K562 (cell line): Measurements from ENCODE around the gene BAHD1. TPM values are rescaled to one million over a fixed set of nuclear protein-coding genes. Genes with fewer than 3 reads are reported as not detected.

Experiments
- CTBP1 ChIP-seq: fragments of 450-650 bp; IDR thresholded peaks from 2 replicates; pipeline ENCODE4 v1.6.1; 2016; ENCODE audit warnings: borderline replicate concordance
- MNT ChIP-seq, 2 experiments: fragments of 450-650 bp; conservative IDR thresholded peaks; 2 replicates each; pipeline ENCODE4 v1.6.1; 2017; ENCODE audit warnings: mild to moderate bottlenecking in 2 of 2, moderate library complexity in 2 of 2
- USF2 ChIP-seq: sonication (generic); formaldehyde crosslinking; IDR thresholded peaks from 2 replicates; pipeline ENCODE4 v1.5.0; 2020; ENCODE audit warnings: missing genetic modification reagents
- ZNF830 ChIP-seq: fragments of 250-450 bp; sonication (Bioruptor Pico); IDR thresholded peaks from 2 replicates; pipeline ENCODE4 v1.5.0; 2021; ENCODE audit warnings: mild to moderate bottlenecking
- polyA plus RNA-seq, 8 experiments: library from polyadenylated mRNA; depleted of rRNA in 4 of 8; stranded (reverse) in 5 of 8; unstranded in 3 of 8; fragments of >200 nt; fragmentation: Nextera tagmentation in 2 of 8; fragmentation: Illumina TruSeq in 1 of 8; extraction: Ambion mirVana in 2 of 8; extraction: Trizol in 1 of 8; gene quantifications; 2 replicates each; pipeline versions ENCODE4 v1.2.1 to v1.2.3, GENCODE V29; 2011 to 2014; ENCODE audit warnings: inconsistent platforms in 1 of 8, missing spikeins in 1 of 8
- total RNA-seq, 7 experiments: library from RNA; depleted of rRNA in 6 of 7; stranded (reverse); fragments of >200 nt in 6 of 7; fragmentation: Illumina TruSeq in 2 of 7; extraction: Trizol in 2 of 7; gene quantifications; 2 replicates each; pipeline versions ENCODE4 v1.2.1 to v1.2.3, GENCODE V29; 2011 to 2021; ENCODE audit warnings: low replicate concordance in 1 of 7
- TF ChIP-seq, protein P1 (sequence below): fragments of 450-650 bp; IDR thresholded peaks from 2 replicates; pipeline ENCODE4 v1.6.1; 2016; ENCODE audit warnings: mild to moderate bottlenecking, moderate library complexity

Gene BAHD1
- total and polyA plus RNA-seq, 9 of the 15 experiments (the other 6 are each of a cell fraction or from before 2014, with no cell fraction given) = 0.55 to 38.5 (median 11.5) TPM

DNA sequence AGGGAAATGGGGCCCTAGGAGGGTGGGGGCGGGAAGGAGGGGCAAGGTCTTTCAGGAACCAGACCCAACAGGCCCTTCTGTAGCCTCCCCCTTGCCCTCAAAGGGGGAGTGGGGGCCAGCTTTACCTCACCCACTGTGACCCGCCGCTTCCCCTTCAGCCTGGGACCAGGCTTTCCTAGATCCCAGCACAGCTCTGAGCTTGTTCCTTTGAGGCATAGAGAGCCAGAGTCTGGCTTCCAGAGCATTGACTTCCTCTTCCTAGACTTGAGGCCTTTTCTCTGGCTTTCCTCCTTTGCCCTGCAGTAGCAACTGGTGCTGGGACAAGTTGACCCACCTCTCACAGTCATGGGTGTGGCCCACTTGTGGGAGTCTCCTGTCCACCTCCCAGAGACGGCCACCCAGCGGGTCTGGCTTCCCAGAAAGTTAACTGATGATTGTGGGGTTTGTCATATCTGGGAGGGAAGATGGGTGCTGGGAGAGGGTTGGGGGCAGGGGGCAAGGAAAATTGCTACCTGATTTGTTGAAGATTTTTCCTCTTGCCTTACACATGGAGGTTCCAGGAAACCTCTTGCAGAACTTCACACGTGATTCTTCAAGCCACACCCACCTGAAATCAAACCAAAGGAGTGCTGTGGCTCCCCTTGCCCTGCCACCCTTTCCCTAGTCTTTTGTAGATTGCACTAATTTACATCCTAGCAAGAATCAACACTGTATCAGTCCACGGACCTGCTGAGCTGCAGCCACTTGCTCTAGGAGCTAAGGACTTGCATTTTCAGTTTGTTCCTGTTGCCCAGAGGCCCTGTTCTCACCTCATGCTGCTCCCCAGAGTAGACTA lies 25.9 kb downstream of the BAHD1 start (continued):
- TF ChIP-seq, protein P1, sequence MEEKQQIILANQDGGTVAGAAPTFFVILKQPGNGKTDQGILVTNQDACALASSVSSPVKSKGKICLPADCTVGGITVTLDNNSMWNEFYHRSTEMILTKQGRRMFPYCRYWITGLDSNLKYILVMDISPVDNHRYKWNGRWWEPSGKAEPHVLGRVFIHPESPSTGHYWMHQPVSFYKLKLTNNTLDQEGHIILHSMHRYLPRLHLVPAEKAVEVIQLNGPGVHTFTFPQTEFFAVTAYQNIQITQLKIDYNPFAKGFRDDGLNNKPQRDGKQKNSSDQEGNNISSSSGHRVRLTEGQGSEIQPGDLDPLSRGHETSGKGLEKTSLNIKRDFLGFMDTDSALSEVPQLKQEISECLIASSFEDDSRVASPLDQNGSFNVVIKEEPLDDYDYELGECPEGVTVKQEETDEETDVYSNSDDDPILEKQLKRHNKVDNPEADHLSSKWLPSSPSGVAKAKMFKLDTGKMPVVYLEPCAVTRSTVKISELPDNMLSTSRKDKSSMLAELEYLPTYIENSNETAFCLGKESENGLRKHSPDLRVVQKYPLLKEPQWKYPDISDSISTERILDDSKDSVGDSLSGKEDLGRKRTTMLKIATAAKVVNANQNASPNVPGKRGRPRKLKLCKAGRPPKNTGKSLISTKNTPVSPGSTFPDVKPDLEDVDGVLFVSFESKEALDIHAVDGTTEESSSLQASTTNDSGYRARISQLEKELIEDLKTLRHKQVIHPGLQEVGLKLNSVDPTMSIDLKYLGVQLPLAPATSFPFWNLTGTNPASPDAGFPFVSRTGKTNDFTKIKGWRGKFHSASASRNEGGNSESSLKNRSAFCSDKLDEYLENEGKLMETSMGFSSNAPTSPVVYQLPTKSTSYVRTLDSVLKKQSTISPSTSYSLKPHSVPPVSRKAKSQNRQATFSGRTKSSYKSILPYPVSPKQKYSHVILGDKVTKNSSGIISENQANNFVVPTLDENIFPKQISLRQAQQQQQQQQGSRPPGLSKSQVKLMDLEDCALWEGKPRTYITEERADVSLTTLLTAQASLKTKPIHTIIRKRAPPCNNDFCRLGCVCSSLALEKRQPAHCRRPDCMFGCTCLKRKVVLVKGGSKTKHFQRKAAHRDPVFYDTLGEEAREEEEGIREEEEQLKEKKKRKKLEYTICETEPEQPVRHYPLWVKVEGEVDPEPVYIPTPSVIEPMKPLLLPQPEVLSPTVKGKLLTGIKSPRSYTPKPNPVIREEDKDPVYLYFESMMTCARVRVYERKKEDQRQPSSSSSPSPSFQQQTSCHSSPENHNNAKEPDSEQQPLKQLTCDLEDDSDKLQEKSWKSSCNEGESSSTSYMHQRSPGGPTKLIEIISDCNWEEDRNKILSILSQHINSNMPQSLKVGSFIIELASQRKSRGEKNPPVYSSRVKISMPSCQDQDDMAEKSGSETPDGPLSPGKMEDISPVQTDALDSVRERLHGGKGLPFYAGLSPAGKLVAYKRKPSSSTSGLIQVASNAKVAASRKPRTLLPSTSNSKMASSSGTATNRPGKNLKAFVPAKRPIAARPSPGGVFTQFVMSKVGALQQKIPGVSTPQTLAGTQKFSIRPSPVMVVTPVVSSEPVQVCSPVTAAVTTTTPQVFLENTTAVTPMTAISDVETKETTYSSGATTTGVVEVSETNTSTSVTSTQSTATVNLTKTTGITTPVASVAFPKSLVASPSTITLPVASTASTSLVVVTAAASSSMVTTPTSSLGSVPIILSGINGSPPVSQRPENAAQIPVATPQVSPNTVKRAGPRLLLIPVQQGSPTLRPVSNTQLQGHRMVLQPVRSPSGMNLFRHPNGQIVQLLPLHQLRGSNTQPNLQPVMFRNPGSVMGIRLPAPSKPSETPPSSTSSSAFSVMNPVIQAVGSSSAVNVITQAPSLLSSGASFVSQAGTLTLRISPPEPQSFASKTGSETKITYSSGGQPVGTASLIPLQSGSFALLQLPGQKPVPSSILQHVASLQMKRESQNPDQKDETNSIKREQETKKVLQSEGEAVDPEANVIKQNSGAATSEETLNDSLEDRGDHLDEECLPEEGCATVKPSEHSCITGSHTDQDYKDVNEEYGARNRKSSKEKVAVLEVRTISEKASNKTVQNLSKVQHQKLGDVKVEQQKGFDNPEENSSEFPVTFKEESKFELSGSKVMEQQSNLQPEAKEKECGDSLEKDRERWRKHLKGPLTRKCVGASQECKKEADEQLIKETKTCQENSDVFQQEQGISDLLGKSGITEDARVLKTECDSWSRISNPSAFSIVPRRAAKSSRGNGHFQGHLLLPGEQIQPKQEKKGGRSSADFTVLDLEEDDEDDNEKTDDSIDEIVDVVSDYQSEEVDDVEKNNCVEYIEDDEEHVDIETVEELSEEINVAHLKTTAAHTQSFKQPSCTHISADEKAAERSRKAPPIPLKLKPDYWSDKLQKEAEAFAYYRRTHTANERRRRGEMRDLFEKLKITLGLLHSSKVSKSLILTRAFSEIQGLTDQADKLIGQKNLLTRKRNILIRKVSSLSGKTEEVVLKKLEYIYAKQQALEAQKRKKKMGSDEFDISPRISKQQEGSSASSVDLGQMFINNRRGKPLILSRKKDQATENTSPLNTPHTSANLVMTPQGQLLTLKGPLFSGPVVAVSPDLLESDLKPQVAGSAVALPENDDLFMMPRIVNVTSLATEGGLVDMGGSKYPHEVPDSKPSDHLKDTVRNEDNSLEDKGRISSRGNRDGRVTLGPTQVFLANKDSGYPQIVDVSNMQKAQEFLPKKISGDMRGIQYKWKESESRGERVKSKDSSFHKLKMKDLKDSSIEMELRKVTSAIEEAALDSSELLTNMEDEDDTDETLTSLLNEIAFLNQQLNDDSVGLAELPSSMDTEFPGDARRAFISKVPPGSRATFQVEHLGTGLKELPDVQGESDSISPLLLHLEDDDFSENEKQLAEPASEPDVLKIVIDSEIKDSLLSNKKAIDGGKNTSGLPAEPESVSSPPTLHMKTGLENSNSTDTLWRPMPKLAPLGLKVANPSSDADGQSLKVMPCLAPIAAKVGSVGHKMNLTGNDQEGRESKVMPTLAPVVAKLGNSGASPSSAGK = no peak
- TF ChIP-seq CTBP1 (peak; percentile 22; the same call in 1 of the 2 replicates), ZNF830 (no peak), USF2 (CRISPR knock-in tag) (peak; percentile 30; the same call in 1 of the 2 replicates), MNT (conservative IDR thresholded peaks at IDR 0.05) (0 out of 4 replicates have a peak, but pooled peaks of 1 of the 2 experiments have one; percentile 27)
- TF ChIP-seq, all 486 proteins: peak for 11
